Measurements from ENCODE around the gene SLITRK3.
A peak's percentile ranks its signal among the peaks of the same experiment; 100 is the strongest.

SLITRK3 gene, protein sequence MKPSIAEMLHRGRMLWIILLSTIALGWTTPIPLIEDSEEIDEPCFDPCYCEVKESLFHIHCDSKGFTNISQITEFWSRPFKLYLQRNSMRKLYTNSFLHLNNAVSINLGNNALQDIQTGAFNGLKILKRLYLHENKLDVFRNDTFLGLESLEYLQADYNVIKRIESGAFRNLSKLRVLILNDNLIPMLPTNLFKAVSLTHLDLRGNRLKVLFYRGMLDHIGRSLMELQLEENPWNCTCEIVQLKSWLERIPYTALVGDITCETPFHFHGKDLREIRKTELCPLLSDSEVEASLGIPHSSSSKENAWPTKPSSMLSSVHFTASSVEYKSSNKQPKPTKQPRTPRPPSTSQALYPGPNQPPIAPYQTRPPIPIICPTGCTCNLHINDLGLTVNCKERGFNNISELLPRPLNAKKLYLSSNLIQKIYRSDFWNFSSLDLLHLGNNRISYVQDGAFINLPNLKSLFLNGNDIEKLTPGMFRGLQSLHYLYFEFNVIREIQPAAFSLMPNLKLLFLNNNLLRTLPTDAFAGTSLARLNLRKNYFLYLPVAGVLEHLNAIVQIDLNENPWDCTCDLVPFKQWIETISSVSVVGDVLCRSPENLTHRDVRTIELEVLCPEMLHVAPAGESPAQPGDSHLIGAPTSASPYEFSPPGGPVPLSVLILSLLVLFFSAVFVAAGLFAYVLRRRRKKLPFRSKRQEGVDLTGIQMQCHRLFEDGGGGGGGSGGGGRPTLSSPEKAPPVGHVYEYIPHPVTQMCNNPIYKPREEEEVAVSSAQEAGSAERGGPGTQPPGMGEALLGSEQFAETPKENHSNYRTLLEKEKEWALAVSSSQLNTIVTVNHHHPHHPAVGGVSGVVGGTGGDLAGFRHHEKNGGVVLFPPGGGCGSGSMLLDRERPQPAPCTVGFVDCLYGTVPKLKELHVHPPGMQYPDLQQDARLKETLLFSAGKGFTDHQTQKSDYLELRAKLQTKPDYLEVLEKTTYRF

DNA sequence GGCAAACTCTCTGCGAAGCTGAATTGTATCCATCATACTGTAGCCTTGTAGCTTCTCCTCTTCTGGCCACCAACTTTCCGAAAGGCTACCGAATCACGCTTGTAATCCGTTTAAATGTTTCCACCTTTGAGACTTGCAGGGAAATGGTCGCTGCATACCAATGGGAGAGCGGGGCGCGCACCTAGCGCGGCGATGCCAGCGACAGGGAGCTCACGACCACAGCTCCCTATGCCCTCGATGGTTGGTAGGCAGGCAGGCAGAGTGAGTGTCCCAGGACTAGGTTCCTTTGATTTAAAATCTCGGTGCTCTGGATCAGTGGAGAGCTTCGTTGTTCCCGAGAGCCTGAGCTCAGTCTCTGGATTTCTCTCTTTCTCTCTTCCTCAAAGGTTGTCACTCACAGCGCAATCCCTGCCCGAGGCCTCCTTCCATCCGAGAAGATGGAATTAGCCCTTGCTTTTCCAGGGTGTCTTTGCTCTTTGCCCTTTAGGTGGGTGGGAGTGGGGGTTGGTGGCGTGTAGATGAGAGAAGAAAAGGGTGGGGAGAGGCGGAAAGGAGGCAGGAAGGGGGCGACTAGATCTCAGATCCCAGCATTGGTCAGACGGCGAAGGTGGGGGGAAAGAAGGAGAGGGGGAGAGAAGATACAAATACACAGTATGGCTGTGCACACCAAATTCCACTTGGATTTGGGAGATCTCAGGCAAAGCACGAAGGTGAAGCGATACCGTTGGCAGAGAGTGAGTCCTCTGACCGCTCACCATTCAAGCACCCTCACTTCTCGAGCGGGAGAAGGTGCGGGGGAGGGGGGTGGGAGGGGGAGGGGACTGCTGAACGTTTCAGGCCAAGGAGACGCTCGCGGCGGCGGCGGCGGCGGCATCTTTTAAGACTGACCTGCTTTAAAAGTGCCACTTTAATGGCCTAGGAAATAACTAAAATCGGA lies at the start of gene SLITRK3:
Gene SLITRK3, minus strand, starts transcription at position 745 of the 937 bp plus-strand sequence. CDS start 5,554 bp downstream, outside the sequence.
- peaks cover 10% of the 10 kb centered on the region for H3K4me1 ChIP-seq (ENCODE audit: control insufficient read depth, insufficient read depth, low read length)
- H3K27ac ChIP-seq (ENCODE audit: low read depth, low read length): peak within 1 kb of the TSS; percentile 4
- no peak within 1 kb of the TSS for H3K9ac ChIP-seq (ENCODE audit: low read length)
- peak within 1 kb of the TSS; percentile 71 for H3K4me3 ChIP-seq (ENCODE audit: low read length)
- no peaks in the 10 kb centered on the region for H3K36me3 ChIP-seq (ENCODE audit: control insufficient read depth, insufficient read depth, low read length)
- peaks cover 23% of the 10 kb centered on the region for H3K27me3 ChIP-seq (ENCODE audit: control insufficient read depth, insufficient read depth, low read length)

DNA sequence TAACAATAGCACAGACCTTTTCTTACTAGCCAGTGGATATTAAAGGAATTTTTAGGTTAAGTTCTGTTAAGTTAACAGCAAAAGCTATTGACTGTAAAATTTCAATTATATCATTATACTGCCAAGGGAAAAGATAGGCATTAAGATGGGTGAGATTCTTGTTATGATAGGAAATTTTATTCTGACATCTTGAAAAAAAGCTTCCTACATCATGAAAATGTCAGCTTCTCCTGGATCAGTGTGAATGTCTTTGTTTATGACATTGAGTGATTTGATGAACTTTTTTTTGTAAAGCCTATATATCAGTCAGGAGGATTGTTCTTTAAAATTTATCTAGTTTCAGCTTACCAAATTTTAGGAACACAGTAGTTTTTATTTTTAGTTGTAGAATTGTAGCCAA lies 47.4 kb upstream of the SLITRK3 start:
- H3K4me3 ChIP-seq (ENCODE audit: low read length): no peak overlapping the region
- H3K4me1 ChIP-seq (ENCODE audit: control insufficient read depth, insufficient read depth, low read length): no peaks in the 10 kb centered on the region
- H3K36me3 ChIP-seq (ENCODE audit: control insufficient read depth, insufficient read depth, low read length): no peaks in the 10 kb centered on the region
- no peaks in the 10 kb centered on the region for H3K27me3 ChIP-seq (ENCODE audit: control insufficient read depth, insufficient read depth, low read length)
- H3K27ac ChIP-seq (ENCODE audit: low read depth, low read length): no peak overlapping the region
- H3K9ac ChIP-seq (ENCODE audit: low read length): no peak overlapping the region

DNA sequence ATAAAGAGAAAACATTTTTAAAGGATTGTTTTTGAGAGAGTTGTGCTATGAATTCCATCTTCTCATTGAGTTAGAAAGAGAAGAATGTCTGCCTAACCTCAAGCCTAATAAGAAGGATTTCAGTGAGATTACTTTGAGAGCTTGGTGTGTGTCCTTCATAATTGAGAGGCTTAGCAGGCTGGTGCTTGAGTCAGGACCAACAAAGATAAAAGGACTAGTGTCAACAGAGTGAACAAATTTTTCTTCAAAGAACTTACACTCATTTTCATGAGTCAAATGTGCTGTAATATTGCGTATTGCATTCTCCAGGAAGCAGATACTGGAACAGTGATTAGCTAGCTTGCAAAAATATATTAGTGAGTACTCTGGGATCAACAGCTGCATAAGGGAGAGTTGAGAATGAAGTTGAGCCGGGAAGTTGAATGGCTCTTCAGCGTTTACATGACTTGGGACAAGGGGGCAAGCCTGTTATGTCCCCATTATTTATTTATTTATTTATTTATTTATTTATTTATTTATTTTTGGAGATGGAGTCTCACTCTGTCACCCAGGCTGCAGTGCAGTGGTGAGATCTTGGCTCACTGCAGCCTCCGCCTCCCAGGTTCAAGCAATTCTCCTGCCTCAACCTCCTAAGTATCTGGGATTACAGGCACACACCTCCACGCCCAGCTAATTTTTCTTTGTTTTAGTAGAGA lies 37.5 kb upstream of the SLITRK3 start:
- no peak overlapping the region for H3K4me3 ChIP-seq (ENCODE audit: low read length)
- H3K4me1 ChIP-seq (ENCODE audit: control insufficient read depth, insufficient read depth, low read length): no peaks in the 10 kb centered on the region
- no peaks in the 10 kb centered on the region for H3K36me3 ChIP-seq (ENCODE audit: control insufficient read depth, insufficient read depth, low read length)
- no peak overlapping the region for H3K9ac ChIP-seq (ENCODE audit: low read length)
- no peak overlapping the region for H3K27ac ChIP-seq (ENCODE audit: low read depth, low read length)
- no peaks in the 10 kb centered on the region for H3K27me3 ChIP-seq (ENCODE audit: control insufficient read depth, insufficient read depth, low read length)

DNA sequence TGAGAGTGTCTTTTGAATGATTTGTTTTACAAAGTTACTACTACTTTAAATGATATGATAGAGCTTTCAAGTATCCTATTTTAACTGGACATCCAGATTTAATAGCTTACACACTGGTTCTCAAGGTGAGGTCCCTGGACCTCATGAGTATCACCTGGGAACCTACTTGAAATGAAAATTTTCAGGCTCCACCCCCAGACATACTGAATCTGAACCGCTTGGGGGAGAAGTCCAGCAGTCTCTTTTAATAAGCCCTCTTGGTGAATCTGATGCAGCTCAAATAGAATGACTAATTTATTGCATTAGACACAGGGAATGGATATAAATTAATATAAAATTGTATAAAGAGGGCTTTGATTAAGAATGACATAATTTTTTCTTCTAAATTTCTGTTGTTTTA lies 29.4 kb upstream of the SLITRK3 start:
- Histone ChIP-seq H3K27me3 (ENCODE audit: control insufficient read depth, insufficient read depth, low read length) (no peaks in the 10 kb centered on the region), H3K9ac (ENCODE audit: low read length) (no peak overlapping the region), H3K4me1 (ENCODE audit: control insufficient read depth, insufficient read depth, low read length) (no peaks in the 10 kb centered on the region), H3K36me3 (ENCODE audit: control insufficient read depth, insufficient read depth, low read length) (no peaks in the 10 kb centered on the region), H3K27ac (ENCODE audit: low read depth, low read length) (no peak overlapping the region), H3K4me3 (ENCODE audit: low read length) (no peak overlapping the region)

DNA sequence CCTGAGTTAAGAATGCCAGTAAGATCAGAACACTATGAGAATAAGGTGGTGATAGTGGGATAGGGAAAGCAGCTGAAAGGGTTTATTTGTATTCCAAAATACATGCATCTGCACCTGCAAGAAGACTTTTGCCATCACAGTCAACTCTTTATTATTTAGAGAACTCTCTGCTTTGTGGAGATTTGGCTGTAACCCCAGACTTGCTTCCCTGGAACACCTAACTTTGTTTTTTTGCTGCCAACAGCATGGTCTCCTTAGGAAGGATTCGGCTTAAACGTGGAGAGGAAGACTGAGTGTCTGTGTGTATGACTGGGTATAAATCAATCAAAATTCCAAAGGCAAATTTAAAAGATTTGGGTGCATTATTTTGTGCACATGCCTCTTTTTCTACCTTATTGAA lies 21.6 kb upstream of the SLITRK3 start:
- Histone ChIP-seq H3K9ac (ENCODE audit: low read length) (no peak overlapping the region), H3K27me3 (ENCODE audit: control insufficient read depth, insufficient read depth, low read length) (no peaks in the 10 kb centered on the region), H3K4me3 (ENCODE audit: low read length) (no peak overlapping the region), H3K27ac (ENCODE audit: low read depth, low read length) (no peak overlapping the region), H3K36me3 (ENCODE audit: control insufficient read depth, insufficient read depth, low read length) (no peaks in the 10 kb centered on the region), H3K4me1 (ENCODE audit: control insufficient read depth, insufficient read depth, low read length) (no peaks in the 10 kb centered on the region)

DNA sequence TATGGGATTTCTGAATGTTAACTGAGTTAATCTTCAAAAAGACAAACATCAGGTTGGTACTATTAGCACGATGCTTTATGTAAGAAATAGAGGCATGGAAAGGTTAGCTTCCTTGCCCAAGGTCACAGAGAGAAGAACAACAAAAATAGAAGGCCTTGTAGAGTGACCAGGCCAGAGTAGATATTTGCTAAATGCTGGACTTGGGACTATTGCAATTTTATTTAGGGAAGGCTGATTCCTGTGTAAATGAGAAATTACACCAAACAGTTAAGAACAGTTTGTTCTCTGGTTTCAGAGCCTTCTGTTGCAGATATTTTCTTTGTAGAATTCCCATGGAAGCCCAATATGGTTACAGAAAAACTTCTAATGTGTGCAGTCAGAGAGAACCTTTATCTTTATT lies 16.4 kb upstream of the SLITRK3 start:
- Histone ChIP-seq H3K4me1 (ENCODE audit: control insufficient read depth, insufficient read depth, low read length) (no peaks in the 10 kb centered on the region), H3K4me3 (ENCODE audit: low read length) (no peak overlapping the region), H3K27me3 (ENCODE audit: control insufficient read depth, insufficient read depth, low read length) (no peaks in the 10 kb centered on the region), H3K36me3 (ENCODE audit: control insufficient read depth, insufficient read depth, low read length) (no peaks in the 10 kb centered on the region), H3K9ac (ENCODE audit: low read length) (no peak overlapping the region), H3K27ac (ENCODE audit: low read depth, low read length) (no peak overlapping the region)

DNA sequence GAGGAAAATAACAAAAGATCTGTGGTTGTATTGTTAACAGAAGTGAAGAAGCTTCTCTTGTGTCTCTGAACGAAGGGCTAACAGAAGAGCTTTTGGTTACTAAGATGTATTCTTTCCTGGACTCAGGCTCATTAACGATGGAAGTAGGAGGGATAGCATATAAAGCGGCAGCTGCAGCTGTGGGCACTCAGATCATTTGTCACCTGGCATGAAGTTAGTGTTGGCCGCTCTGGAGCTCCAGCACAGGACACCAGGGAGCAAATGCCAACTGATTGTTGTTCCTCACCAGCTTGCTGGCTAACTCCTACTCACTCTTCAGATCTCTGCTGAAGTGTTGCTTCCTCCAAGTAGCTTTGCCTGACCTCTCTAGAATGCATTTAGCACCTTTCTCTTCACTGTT lies 15.5 kb upstream of the SLITRK3 start:
- Histone ChIP-seq H3K36me3 (ENCODE audit: control insufficient read depth, insufficient read depth, low read length) (no peaks in the 10 kb centered on the region), H3K9ac (ENCODE audit: low read length) (no peak overlapping the region), H3K27me3 (ENCODE audit: control insufficient read depth, insufficient read depth, low read length) (no peaks in the 10 kb centered on the region), H3K27ac (ENCODE audit: low read depth, low read length) (no peak overlapping the region), H3K4me3 (ENCODE audit: low read length) (no peak overlapping the region), H3K4me1 (ENCODE audit: control insufficient read depth, insufficient read depth, low read length) (no peaks in the 10 kb centered on the region)

DNA sequence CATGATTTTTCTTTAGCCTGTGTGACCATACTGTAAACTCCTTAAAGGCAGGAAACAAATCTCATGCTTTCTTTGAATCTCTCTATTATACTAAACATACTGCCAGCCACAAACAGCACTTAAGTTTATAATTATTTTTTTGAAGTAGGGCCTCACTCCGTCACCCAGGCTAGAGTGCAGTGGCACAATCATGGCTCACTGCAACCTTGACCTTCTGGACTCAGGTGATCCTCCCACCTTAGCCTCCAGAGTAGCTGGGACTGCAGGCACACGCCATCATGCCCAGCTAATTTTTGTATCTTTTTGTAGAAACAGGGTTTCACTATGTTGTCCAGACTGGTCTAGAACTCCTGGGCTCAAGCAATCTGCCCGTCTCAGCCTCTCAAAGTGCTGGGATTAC lies 14.5 kb upstream of the SLITRK3 start:
- no peaks in the 10 kb centered on the region for H3K36me3 ChIP-seq (ENCODE audit: control insufficient read depth, insufficient read depth, low read length)
- no peaks in the 10 kb centered on the region for H3K27me3 ChIP-seq (ENCODE audit: control insufficient read depth, insufficient read depth, low read length)
- H3K4me1 ChIP-seq (ENCODE audit: control insufficient read depth, insufficient read depth, low read length): no peaks in the 10 kb centered on the region
- no peak overlapping the region for H3K9ac ChIP-seq (ENCODE audit: low read length)
- H3K4me3 ChIP-seq (ENCODE audit: low read length): no peak overlapping the region
- no peak overlapping the region for H3K27ac ChIP-seq (ENCODE audit: low read depth, low read length)

DNA sequence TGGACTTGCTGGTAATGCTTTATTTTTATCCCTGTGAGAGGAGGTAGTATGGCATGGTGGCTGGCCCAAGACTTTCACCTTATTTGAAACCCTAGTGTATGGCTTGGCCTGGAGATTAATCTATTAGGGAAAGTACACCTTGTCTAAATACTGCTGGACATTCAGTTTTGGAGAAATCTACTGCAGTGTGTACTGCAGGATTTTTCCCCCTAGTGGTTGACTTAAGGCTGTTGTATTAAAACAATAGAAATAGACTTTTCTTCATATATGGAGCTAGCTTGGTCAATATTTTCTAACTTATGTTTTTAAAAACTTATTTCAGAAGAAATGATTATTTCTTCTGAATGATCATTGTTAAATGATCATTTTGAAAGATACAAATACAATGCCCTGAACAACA lies 13.9 kb upstream of the SLITRK3 start:
- H3K27ac ChIP-seq (ENCODE audit: low read depth, low read length): no peak overlapping the region
- no peak overlapping the region for H3K4me3 ChIP-seq (ENCODE audit: low read length)
- H3K4me1 ChIP-seq (ENCODE audit: control insufficient read depth, insufficient read depth, low read length): no peaks in the 10 kb centered on the region
- no peaks in the 10 kb centered on the region for H3K27me3 ChIP-seq (ENCODE audit: control insufficient read depth, insufficient read depth, low read length)
- H3K9ac ChIP-seq (ENCODE audit: low read length): no peak overlapping the region
- no peaks in the 10 kb centered on the region for H3K36me3 ChIP-seq (ENCODE audit: control insufficient read depth, insufficient read depth, low read length)

DNA sequence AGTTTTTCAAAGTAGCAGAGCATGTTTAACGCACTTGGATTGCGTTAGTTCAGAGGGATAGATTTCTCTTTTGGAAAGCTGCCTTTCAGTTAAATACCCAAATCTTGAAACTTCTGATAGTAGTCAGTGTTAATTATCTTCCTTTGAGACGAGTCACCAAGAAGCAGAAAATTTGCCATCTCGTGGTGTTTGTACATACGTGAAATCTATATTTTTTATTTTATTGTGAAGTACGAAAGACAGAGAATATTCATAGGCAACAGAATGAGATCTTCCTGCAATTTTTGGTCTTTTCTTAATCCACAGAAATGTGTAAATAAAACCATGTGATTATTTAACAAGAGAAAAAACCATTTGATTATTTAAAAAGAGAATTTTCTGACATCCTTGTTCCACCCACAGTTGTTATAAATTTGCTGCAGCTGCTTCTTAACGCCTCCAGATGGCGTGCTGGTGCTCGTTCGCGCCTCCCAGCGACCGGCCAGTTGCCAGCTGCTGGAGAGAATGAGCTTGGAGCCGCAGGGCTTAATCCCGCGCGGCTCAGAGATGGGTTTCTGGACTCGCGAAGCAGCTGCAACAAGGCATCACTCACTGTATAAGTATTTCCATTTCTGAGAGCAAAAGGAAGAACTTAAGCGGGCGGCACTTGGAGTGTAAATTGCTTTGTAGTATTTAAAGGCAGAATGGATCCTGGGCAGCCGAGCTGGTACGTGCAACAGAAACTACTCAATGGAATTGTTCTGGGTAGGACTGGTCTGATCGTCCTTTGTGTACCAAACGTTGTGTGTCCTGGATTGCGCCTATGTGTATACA lies 10.5 kb upstream of the SLITRK3 start:
- Histone ChIP-seq H3K27me3 (ENCODE audit: control insufficient read depth, insufficient read depth, low read length) (no peaks in the 10 kb centered on the region), H3K36me3 (ENCODE audit: control insufficient read depth, insufficient read depth, low read length) (no peaks in the 10 kb centered on the region), H3K4me3 (ENCODE audit: low read length) (peak overlapping the region; percentile 68), H3K4me1 (ENCODE audit: control insufficient read depth, insufficient read depth, low read length) (no peaks in the 10 kb centered on the region), H3K9ac (ENCODE audit: low read length) (no peak overlapping the region), H3K27ac (ENCODE audit: low read depth, low read length) (no peak overlapping the region)

DNA sequence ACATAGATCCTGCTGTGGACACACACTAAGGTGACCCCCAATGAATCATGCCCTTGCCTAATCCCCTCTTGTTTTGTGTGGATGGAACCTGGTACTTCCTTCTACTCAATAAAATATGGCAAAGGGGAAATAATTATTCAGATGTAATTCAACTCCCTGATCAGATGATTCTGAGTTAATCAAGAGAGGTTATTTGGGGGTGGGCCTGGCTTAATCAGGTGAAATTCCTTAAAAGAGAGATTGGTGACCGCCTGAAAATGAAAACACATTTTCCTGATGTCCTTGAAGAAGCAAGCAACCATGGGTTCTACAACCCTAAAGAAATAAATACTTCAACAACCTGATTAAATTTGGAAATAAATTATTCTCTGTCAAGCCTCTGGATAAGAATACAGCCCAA lies 8.3 kb upstream of the SLITRK3 start:
- no peaks in the 10 kb centered on the region for H3K4me1 ChIP-seq (ENCODE audit: control insufficient read depth, insufficient read depth, low read length)
- H3K27ac ChIP-seq (ENCODE audit: low read depth, low read length): no peak overlapping the region
- H3K36me3 ChIP-seq (ENCODE audit: control insufficient read depth, insufficient read depth, low read length): no peaks in the 10 kb centered on the region
- no peak overlapping the region for H3K4me3 ChIP-seq (ENCODE audit: low read length)
- H3K27me3 ChIP-seq (ENCODE audit: control insufficient read depth, insufficient read depth, low read length): no peaks in the 10 kb centered on the region
- no peak overlapping the region for H3K9ac ChIP-seq (ENCODE audit: low read length)

All from rectal smooth muscle tissue (tissue), 1 donor.